Measurements from ENCODE around the gene SNX17. TPM values are rescaled to one million over a fixed set of nuclear protein-coding genes. Genes with fewer than 3 reads are reported as not detected.

The SNX17 gene
- total and polyA plus RNA-seq, 2 donors (not counting 3 experiments of a cell fraction or from before 2014, with no cell fraction given) = 103 to 130 TPM

DNA sequence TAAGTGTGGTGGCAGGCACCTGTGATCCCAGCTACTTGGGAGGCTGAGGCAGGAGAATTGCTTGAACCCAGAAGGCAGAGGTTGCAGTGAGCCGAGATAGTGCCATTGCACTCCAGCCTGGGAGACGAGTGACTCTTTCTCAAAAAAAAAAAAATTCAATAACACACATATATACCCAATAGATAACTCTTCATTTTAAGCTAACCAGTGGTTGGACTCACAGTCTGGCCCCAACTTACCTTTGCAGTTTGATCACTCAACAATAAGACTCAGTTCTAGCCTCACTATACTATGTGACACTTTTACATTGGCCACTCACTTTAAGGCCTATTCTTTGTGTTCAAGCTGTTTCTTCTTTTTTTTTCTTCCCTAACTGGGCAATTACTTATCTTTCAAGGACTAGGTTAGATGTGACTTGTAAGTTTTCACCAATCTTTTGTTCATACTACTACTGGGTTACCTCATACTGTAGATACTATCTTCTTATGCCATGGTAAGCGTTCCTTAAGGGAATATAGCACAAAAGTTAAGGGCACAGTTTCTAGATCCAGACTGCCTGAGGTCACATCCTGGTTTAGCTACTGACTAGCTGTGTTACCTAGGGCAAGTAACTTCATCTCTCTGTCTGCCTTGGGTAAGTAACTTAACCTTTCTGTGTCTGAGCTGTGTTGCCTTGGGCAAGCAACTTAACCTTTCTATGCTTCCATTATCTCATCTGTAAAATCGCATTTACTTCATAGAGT, 7.6 kb upstream of the SNX17 start:
- CTCF ChIA-PET = no interaction called here
- POLR2A ChIA-PET = no interaction called here
- intact Hi-C loops (cut with micrococcal nuclease) (no loop called here), dilution Hi-C loops (cut with MboI; ENCODE audit: extremely low pct_ligation_motif_present, low sequenced_read_pairs) (no loop called here)
- BruUV-seq (replicated peaks) = no TSS peak
- no peak overlapping the region for H3K4me2 ChIP-seq (ENCODE audit: insufficient read depth, low read length)
- peaks cover 8% of the 10 kb centered on the region for H3K79me2 ChIP-seq (ENCODE audit: control insufficient read depth, insufficient read depth, low read length)
- no peak overlapping the region for H3K9ac ChIP-seq (replicated peaks; ENCODE audit: extremely low read depth, insufficient read depth, low read length)
- H3K4me3 ChIP-seq (replicated peaks in 1 of 3; ENCODE audit: insufficient read depth in 1 of 3, low read depth in 1 of 3, low read length in 3 of 3) = no peak overlapping the region
- H3K4me1 ChIP-seq (ENCODE audit: control insufficient read depth, extremely low read depth, insufficient read depth, low read length) = peaks cover 3% of the 10 kb centered on the region
- H4K20me1 ChIP-seq (replicated peaks; ENCODE audit: control insufficient read depth, extremely low read depth, insufficient read depth, low read length) = no peaks in the 10 kb centered on the region
- H2AFZ ChIP-seq (ENCODE audit: low read depth, low read length) = no peak overlapping the region
- H3K9me1 ChIP-seq (replicated peaks; ENCODE audit: control insufficient read depth, extremely low read depth, insufficient read depth, low read length) = no peaks in the 10 kb centered on the region
- no peak for DNase-seq (ENCODE audit: low read depth, low spot score)
- peaks cover 5 to 26% of the 10 kb centered on the region in 2 experiments for H3K36me3 ChIP-seq (ENCODE audit: control insufficient read depth in 2 of 2, extremely low read depth in 1 of 2, insufficient read depth in 2 of 2, low read length in 2 of 2)
- H3K9me3 ChIP-seq (replicated peaks; ENCODE audit: control insufficient read depth, insufficient read depth, low read length) = no peaks in the 10 kb centered on the region
- no peak overlapping the region for H3K27ac ChIP-seq (ENCODE audit: insufficient read depth, low read depth, low read length)
- H3K27me3 ChIP-seq (ENCODE audit: control insufficient read depth in 2 of 2, insufficient read depth in 2 of 2, low read length in 2 of 2) = no peaks in the 10 kb centered on the region
- TF ChIP-seq MYC (IDR thresholded peaks at IDR 0.05; ENCODE audit: low read depth, low read length) (no peak), POLR2A (IDR thresholded peaks at IDR 0.05; ENCODE audit: low read depth, low read length) (peak; percentile 45)
- peak; percentile 44 for FAIRE-seq

DNA sequence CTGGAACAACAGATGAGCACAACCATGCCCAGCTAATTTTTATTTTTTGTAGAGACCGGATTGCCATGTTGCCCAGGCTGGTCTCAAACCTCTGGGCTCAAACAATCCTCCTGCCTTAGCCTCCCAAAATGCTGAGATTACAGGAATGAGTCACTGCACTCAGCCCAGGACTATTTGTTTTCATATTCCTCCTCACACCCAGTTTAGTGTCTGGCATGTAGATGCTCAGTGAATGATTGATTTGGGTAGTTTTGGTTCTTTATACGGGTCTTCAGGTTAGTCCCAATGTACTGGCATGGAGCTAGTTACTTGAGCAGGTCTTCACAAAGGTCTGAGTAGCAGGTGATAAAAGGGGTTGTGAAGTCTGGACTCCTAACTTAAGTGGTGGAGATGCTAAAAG, 6.5 kb upstream of the SNX17 start:
- POLR2A ChIA-PET = no interaction called here
- H3K9me1 ChIP-seq (replicated peaks; ENCODE audit: control insufficient read depth, extremely low read depth, insufficient read depth, low read length) = no peaks in the 10 kb centered on the region
- no peak overlapping the region for H3K4me2 ChIP-seq (ENCODE audit: insufficient read depth, low read length)
- peaks cover under 1% of the 10 kb centered on the region for H3K4me1 ChIP-seq (ENCODE audit: control insufficient read depth, extremely low read depth, insufficient read depth, low read length)
- H3K27ac ChIP-seq (ENCODE audit: insufficient read depth, low read depth, low read length) = no peak overlapping the region
- no TSS peak for BruUV-seq (replicated peaks)
- dilution Hi-C loops (cut with MboI; ENCODE audit: extremely low pct_ligation_motif_present, low sequenced_read_pairs) = no loop called here
- H3K36me3 ChIP-seq (ENCODE audit: control insufficient read depth in 2 of 2, extremely low read depth in 1 of 2, insufficient read depth in 2 of 2, low read length in 2 of 2) = peaks cover 5 to 30% of the 10 kb centered on the region in 2 experiments
- CTCF ChIA-PET = no interaction called here
- H3K4me3 ChIP-seq (replicated peaks in 1 of 3; ENCODE audit: insufficient read depth in 1 of 3, low read depth in 1 of 3, low read length in 3 of 3) = no peak overlapping the region
- DNase-seq (ENCODE audit: low read depth, low spot score) (no peak), FAIRE-seq (no peak)
- no peaks in the 10 kb centered on the region for H3K27me3 ChIP-seq (ENCODE audit: control insufficient read depth in 2 of 2, insufficient read depth in 2 of 2, low read length in 2 of 2)
- no peak overlapping the region for H3K9ac ChIP-seq (replicated peaks; ENCODE audit: extremely low read depth, insufficient read depth, low read length)
- H3K79me2 ChIP-seq (ENCODE audit: control insufficient read depth, insufficient read depth, low read length) = peaks cover 3% of the 10 kb centered on the region
- intact Hi-C loops (cut with micrococcal nuclease) = no loop called here
- no peaks in the 10 kb centered on the region for H4K20me1 ChIP-seq (replicated peaks; ENCODE audit: control insufficient read depth, extremely low read depth, insufficient read depth, low read length)
- no peak overlapping the region for H2AFZ ChIP-seq (ENCODE audit: low read depth, low read length)
- no peaks in the 10 kb centered on the region for H3K9me3 ChIP-seq (replicated peaks; ENCODE audit: control insufficient read depth, insufficient read depth, low read length)
- TF ChIP-seq GATA2 (IDR thresholded peaks at IDR 0.05; ENCODE audit: insufficient read depth, insufficient read length, low read depth, low read length) = no peak
- TF ChIP-seq POLR2A (IDR thresholded peaks at IDR 0.05; ENCODE audit: low read depth, low read length) = no peak
- TF ChIP-seq, protein P1, sequence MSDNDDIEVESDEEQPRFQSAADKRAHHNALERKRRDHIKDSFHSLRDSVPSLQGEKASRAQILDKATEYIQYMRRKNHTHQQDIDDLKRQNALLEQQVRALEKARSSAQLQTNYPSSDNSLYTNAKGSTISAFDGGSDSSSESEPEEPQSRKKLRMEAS (IDR thresholded peaks at IDR 0.05; ENCODE audit: insufficient read depth, insufficient read length) = no peak
- TF ChIP-seq MYC (IDR thresholded peaks at IDR 0.05; ENCODE audit: low read depth, low read length) = no peak
- no peak for TF ChIP-seq EZH2 (IDR thresholded peaks at IDR 0.05; ENCODE audit: borderline replicate concordance, low read depth, low read length, severe bottlenecking)
- no peak for TF ChIP-seq FOS (IDR thresholded peaks at IDR 0.05; ENCODE audit: borderline replicate concordance, insufficient read depth, low read length)
- TF ChIP-seq POLR2AphosphoS5 (IDR thresholded peaks at IDR 0.05; ENCODE audit: insufficient read depth, low read depth, low read length) = no peak
- no peak for TF ChIP-seq JUN (IDR thresholded peaks at IDR 0.05; ENCODE audit: borderline replicate concordance, insufficient read depth, insufficient read length, low read depth)
- TF ChIP-seq, protein P2, sequence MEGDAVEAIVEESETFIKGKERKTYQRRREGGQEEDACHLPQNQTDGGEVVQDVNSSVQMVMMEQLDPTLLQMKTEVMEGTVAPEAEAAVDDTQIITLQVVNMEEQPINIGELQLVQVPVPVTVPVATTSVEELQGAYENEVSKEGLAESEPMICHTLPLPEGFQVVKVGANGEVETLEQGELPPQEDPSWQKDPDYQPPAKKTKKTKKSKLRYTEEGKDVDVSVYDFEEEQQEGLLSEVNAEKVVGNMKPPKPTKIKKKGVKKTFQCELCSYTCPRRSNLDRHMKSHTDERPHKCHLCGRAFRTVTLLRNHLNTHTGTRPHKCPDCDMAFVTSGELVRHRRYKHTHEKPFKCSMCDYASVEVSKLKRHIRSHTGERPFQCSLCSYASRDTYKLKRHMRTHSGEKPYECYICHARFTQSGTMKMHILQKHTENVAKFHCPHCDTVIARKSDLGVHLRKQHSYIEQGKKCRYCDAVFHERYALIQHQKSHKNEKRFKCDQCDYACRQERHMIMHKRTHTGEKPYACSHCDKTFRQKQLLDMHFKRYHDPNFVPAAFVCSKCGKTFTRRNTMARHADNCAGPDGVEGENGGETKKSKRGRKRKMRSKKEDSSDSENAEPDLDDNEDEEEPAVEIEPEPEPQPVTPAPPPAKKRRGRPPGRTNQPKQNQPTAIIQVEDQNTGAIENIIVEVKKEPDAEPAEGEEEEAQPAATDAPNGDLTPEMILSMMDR (IDR thresholded peaks at IDR 0.05; ENCODE audit: extremely low read depth in 1 of 2, insufficient read depth in 1 of 2, low read depth in 1 of 2, low read length in 2 of 2) = no peak
